Non-pigmented ciliary epithelial cell (primary cell): ENCODE results near the gene ALG3.

Experiments
- DNase-seq: peaks from one replicate; pipeline ENCODE4 v3.0.0-alpha.2; 2010; ENCODE audit warnings: low read depth

ALG3 gene

DNA sequence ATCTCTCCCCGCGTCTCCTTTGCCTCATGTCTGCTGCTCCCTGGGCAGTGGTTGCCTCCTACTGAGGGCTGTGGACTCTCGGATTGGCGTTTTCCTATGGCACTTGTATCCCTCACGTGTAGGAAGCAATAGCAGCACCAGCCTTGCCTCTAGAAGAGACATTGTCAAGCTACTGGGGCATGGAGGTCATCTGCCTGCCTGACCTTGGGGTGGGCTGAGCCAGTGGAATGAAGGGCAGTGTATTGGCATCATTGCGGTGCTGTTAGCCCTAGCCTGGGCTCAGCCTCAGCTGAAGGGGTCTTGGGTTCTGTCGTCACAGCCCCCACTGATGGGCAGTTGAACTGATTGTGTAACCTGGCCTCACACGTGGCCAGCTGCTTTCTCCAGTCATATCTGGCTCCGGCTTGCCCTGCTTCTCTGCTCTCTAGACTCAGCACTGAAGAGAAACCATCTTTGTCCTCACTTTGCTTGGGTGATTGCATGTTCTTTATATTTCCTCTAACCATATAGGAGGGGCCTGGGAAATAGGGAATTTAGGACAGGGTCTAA, 54.7 kb downstream of the ALG3 start:
- DNase-seq, result no peak

DNA sequence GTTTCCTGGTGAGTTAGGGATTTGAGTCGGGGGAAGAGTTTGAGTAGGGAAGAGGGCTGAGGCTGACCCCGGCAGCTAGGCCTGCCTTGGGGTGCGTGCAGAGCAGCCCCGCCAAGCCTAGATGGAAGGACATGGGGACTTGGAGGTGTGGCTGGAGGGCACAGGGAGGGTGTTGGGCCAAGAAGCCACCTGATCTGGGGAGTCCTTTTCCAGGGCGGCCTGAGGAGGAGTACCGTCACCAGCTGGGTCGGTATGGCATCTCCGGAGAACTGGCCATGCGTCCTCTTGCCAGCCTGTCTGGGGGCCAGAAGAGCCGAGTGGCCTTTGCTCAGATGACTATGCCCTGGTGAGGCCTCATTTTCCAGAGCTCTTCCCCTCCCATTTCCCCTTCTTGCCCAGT, 55.9 kb downstream of the ALG3 start:
- no peak for DNase-seq
